SU-DHL-6 (cell line): ENCODE measurements around the gene ANXA5.

ENCODE experiments used
- H2AFZ ChIP-seq: fragments of 200-600 bp; sonication (generic); 2 replicates; pipeline ENCODE4 v1.6.1; 2014; ENCODE audit warnings: low read depth, mild to moderate bottlenecking, moderate library complexity, mixed read lengths, antibody characterized with exemption, low read length; ENCODE audit not compliant: severe bottlenecking
- H3F3A ChIP-seq: fragments of 200-600 bp; shearing (Covaris generic); 2 replicates; pipeline ENCODE4 v1.6.0; 2016; ENCODE audit warnings: antibody characterized with exemption, mild to moderate bottlenecking; ENCODE audit not compliant: insufficient read depth
- H3K27ac ChIP-seq: fragments of 200-600 bp; sonication (generic); 2 replicates; pipeline ENCODE4 v1.5.1; 2016; ENCODE audit warnings: low read depth, mild to moderate bottlenecking, low read length, moderate library complexity, mixed read lengths
- H3K27me3 ChIP-seq: fragments of 200-600 bp; sonication (generic), shearing (Covaris generic); 2 replicates; pipeline ENCODE4 v1.6.0; 2014; ENCODE audit warnings: mild to moderate bottlenecking, low read length
- H3K36me3 ChIP-seq: fragments of 200-600 bp; sonication (generic); 2 replicates; pipeline ENCODE4 v1.6.1; 2014; ENCODE audit warnings: mild to moderate bottlenecking, low read length, mixed read lengths
- H3K4me2 ChIP-seq: fragments of 300-600, 200-600 bp; shearing (Covaris generic), sonication (generic); 2 replicates; pipeline ENCODE4 v1.6.0; 2014; ENCODE audit warnings: low read length, low read depth, mild to moderate bottlenecking; ENCODE audit not compliant: poor library complexity, severe bottlenecking
- H3K4me3 ChIP-seq: fragments of 200-600 bp; sonication (generic); 2 replicates; pipeline ENCODE4 v1.5.1; 2014; ENCODE audit warnings: antibody characterized with exemption, low read length, mild to moderate bottlenecking, mixed read lengths; ENCODE audit not compliant: insufficient read depth, poor library complexity, severe bottlenecking
- H3K79me2 ChIP-seq: fragments of 200-600 bp; sonication (generic); 2 replicates; pipeline ENCODE4 v1.6.1; 2014; ENCODE audit warnings: mild to moderate bottlenecking, low read length, moderate library complexity; ENCODE audit not compliant: insufficient read depth
- H3K9ac ChIP-seq: fragments of 200-600 bp; sonication (generic); 2 replicates; pipeline ENCODE4 v1.7.0; 2014; ENCODE audit warnings: mild to moderate bottlenecking, low read length
- H3K9me2 ChIP-seq: fragments of 200-600 bp; sonication (generic); replicated peaks from 2 replicates; pipeline ENCODE4 v1.6.1; 2014; ENCODE audit warnings: low read length; ENCODE audit not compliant: insufficient read depth
- H3K9me3 ChIP-seq: fragments of 200-600 bp; sonication (generic); 2 replicates; pipeline ENCODE4 v1.6.1; 2014; ENCODE audit warnings: low read length, mixed read lengths; ENCODE audit not compliant: insufficient read depth
- H4K20me1 ChIP-seq: fragments of 200-600 bp; sonication (generic); 2 replicates; pipeline ENCODE4 v1.6.1; 2014; ENCODE audit warnings: low read depth, mild to moderate bottlenecking, antibody characterized with exemption, low read length, moderate library complexity, mixed read lengths
- CTCF ChIP-seq: fragments of 200-600 bp; sonication (generic); IDR thresholded peaks from one replicate; pipeline ENCODE4 v1.5.1; 2017; ENCODE audit warnings: antibody characterized with exemption, mild to moderate bottlenecking, low read length, moderate library complexity; ENCODE audit not compliant: insufficient read depth, poor library complexity, severe bottlenecking
- EZH2phosphoT487 ChIP-seq: fragments of 200-600 bp; sonication (generic), shearing (Covaris generic); conservative IDR thresholded peaks from 2 replicates; pipeline ENCODE4 v1.6.1; 2018; ENCODE audit warnings: mild to moderate bottlenecking, antibody characterized with exemption, low read length, moderate library complexity, mixed read lengths

The ANXA5 gene

GRCh38 chr4:121696581-121697461, at the start of gene ANXA5:
TSS of gene ANXA5 (minus strand) at chr4:121696980. CDS start at chr4:121696589, 391 bp downstream.
- Histone ChIP-seq H3K9me3 (no peaks in the 10 kb centered on the region), H4K20me1 (no peaks in the 10 kb centered on the region), H3F3A (0 out of 2 replicates have a peak, but pooled peaks cover 3% of the 10 kb centered on the region), H3K4me2 (peak within 1 kb of the TSS; percentile 77), H3K79me2 (no peaks in the 10 kb centered on the region), H3K9ac (peak within 1 kb of the TSS; percentile 72), H3K36me3 (no peaks in the 10 kb centered on the region), H3K9me2 (no peaks in the 10 kb centered on the region), H3K27ac (no peak within 1 kb of the TSS), H3K4me3 (peak within 1 kb of the TSS; percentile 67), H2AFZ (peak within 1 kb of the TSS; percentile 64), H3K27me3 (no peaks in the 10 kb centered on the region)
- TF ChIP-seq CTCF (no peak), EZH2phosphoT487 (no peak)

GRCh38 chr4:121742794-121743193, 46.0 kb upstream of the ANXA5 start:
- Histone ChIP-seq H3K27me3 (no peaks in the 10 kb centered on the region), H3K9me3 (no peaks in the 10 kb centered on the region), H3F3A (no peaks in the 10 kb centered on the region), H3K36me3 (no peaks in the 10 kb centered on the region), H3K4me2 (no peak overlapping the region), H2AFZ (no peak overlapping the region), H3K9ac (no peak overlapping the region), H3K79me2 (no peaks in the 10 kb centered on the region), H3K27ac (no peak overlapping the region), H3K9me2 (no peaks in the 10 kb centered on the region), H4K20me1 (no peaks in the 10 kb centered on the region), H3K4me3 (no peak overlapping the region)
- TF ChIP-seq CTCF = no peak
- TF ChIP-seq EZH2phosphoT487 = no peak

- H2AFZ ChIP-seq = no peak overlapping the region
- H3K4me3 ChIP-seq = no peak overlapping the region
- no peaks in the 10 kb centered on the region for H3K36me3 ChIP-seq
- no peaks in the 10 kb centered on the region for H4K20me1 ChIP-seq
- TF ChIP-seq CTCF (no peak), EZH2phosphoT487 (no peak)
- H3K9me2 ChIP-seq = no peaks in the 10 kb centered on the region
- no peak overlapping the region for H3K27ac ChIP-seq
- H3K9me3 ChIP-seq = no peaks in the 10 kb centered on the region
- no peak overlapping the region for H3K4me2 ChIP-seq
- no peaks in the 10 kb centered on the region for H3F3A ChIP-seq
- H3K79me2 ChIP-seq = no peaks in the 10 kb centered on the region
- no peak overlapping the region for H3K9ac ChIP-seq
- H3K27me3 ChIP-seq = no peaks in the 10 kb centered on the region
Observed at GRCh38 chr4:121741751-121742150, 45.0 kb upstream of the ANXA5 start.
